HG03139 (cell line): ENCODE data around the gene TMEM50A.
"Not testable (repeated sequence)": the region's sequence is repeated elsewhere in the genome, so short reads cannot be mapped to it uniquely, and the experiment has no call there.

Experiments
- ATAC-seq: cut with Tn5 transposase; IDR thresholded peaks from one replicate; pipeline ENCODE4 v1.9.1; 2021; ENCODE audit not compliant: unreplicated experiment

The TMEM50A gene

DNA sequence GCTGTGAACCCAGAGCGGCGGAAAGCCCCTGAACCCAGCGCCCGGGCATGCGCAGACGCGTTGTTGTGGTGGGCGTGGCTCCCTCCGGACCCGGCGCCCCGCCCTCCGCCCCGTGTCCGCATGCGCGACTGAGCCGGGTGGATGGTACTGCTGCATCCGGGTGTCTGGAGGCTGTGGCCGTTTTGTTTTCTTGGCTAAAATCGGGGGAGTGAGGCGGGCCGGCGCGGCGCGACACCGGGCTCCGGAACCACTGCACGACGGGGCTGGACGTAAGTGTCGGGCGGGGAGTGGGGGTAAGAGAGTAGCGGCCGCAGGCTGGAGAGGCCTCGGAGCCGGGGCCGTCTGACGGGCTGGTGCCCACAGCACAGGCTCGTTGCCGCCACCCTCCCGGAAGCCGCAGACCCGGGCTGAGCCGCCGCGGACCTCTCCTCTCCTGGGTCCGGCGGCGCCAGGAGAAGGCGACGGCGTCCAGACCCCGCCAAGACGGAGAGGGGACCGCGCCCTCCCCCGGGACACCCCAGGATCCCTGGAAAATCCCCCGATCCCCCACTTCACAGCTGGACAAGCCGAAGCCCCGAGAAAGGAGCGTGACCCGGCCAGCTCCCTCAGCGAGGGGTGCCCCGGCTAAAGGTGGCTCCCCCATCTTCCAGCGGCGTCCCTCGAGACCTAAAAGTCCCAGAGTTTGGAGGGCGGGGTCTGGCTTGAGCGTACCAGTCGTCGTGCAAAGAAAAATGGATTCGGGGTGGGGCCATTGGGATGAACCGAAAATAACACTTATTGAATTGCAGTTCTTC lies at the start of gene TMEM50A:
TMEM50A (plus strand) TSS at position 147 of the 794 bp plus-strand sequence. CDS start 2,153 bp downstream, outside the sequence.
- peak; percentile 59 for ATAC-seq

DNA sequence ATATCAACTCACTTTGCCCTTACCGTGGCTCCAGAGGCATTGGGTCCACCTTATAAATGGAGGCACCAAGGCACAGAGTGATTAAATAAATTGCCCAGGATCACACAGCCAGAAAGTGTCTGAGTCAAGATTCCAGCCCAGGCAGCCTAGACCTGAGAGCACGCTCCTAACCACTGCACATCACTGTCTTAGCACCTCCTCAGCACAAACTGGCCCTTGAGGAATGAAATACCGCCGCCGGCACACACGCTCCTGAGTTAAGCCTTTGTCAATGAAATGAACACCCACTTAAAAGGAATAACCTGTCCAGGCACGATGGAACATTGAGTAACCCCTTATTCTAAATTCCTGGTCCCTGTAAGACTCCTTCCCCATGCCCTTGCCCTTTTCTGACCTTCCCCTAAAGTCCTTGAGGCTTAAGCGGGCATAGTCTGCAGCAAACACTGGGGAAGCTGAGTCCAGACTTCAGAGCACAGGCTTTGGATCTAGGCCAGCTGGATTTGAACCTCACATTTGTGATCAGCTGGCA lies 49.5 kb upstream of the TMEM50A start:
- not testable (repeated sequence) for ATAC-seq

DNA sequence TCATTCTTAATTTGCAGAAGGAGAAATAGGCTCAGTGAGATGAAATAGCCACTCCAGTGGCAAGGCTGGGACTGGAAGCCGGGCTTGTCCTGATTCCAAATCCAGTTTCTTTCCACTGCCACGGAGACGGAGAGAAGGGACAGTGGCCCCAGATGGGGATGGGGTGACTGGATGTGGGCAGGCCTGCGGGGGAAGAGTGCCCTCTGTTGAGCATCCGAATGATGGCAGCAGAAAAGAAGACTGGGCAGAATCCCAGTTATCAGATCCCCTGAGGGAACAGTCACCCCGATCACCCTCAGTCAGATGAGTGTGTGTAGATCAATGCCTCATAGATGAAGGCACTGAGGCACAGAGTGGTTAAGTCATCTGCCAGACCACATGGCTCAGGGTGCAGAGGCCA lies 48.1 kb upstream of the TMEM50A start:
- ATAC-seq = not testable (repeated sequence)

DNA sequence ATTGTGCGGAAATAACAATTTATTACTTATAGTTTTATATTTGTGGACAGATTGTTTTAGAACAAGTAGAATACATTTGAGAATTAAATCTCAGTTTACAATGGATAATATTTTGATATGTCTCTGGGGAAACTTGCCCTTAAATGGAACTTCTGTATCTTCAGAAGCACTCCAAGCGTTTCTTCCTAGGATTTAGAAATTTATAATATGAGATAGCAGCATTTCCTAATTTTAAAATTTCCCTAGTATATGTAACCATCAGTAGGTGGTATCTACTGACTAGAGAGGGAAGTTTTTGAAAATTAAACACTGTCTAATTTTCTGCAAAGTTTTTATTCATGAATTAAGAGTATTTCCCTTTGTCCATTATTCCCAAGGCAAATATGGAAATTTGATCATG lies 44.7 kb upstream of the TMEM50A start:
- not testable (repeated sequence) for ATAC-seq

DNA sequence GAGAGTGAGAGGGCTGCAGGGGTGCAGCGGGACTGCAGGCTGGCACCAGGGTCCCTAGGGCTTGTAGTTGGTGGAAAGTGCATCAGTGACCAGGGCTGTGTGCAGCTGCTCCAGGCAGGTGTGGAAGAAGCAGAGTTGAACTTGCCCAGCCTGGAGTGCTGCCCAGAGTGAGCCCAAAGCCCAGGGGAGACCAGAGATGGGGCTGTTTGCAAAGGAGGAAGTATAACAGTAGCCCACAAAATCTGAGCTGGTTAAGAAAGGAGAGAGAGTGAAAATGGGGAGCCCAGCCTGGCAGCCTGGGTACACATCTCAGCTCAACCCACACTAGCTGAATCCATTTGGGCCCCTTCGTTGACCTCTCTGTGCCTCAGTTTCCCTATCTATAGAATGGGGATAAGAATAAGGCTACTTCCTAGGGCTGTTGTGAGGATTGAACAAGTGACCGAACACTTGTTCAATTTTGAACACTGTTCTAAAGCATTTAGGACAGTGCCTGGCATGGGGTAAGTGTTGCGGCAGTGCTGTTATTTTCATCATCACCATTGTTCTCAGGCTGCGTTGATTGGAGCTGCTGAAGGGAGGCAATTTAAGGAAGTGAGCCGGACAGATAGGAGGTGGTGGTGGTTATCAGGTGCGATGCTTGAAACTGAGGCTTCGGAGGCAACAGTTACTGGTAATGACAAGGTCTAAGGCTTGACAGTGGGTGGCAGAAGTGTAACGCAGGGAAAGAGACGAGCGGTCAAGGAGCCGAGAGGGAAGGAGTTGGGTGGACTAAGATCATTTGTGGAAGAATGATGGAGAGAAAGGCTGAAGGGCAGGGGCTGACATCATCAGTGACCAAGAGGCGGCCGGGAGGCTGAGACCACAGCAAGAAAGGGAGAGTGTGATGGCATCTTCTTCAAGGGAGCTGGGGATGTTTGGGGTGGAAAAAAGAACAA lies 43.0 kb upstream of the TMEM50A start:
- ATAC-seq = not testable (repeated sequence)

DNA sequence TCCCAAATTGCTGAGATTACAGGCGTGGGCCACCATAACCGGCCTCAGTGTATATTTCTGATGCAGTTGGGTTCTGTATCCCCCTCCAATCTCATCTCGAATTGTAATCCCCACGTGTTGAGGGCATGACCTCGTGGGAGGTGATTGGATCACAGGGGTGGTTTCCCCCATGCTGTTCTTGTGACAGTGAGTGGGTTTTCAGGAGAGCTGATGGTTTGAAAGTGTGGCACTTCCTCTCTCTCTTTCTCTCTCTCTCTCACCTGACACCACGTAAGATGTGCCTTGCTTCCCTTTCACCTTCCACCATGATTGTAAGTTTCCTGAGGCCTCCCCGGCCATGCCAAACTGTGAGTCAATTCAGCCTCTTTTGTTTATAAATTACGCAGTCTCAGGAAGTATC lies 41.6 kb upstream of the TMEM50A start:
- ATAC-seq = not testable (repeated sequence)

DNA sequence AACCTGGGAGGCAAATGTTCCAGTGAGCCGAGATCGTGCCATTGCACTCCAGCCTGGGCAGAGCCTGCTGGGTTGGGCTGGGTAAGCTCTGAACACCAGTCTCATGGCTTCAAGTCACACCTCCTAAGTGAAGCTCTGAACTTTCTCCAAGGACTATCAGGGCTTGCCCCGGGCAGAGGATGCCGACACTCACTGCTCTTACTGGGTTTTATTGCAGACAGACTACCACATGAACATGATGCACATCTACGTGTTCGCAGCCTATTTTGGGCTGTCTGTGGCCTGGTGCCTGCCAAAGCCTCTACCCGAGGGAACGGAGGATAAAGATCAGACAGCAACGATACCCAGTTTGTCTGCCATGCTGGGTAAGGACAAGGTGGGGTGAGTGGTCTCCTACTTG lies 37.4 kb upstream of the TMEM50A start:
- ATAC-seq = not testable (repeated sequence)

DNA sequence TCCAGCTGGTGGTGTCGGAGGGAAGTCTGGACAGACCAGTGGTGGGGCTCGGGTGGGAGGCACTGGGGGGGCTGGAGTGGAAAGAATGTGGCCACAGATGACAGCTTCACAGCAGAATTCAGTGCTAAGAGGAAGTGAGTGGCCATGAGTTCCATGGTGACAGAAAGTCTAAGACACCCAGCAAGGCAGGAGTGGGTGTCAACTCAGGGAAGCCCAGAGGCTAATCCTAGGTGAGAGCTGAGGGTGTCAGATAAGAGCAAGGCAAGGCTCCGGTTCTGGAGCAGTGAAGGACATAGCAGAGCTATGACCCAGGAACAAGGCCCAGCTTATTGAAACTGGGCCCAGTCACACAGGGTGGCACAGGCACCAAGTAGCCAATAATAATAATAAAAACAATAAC lies 35.8 kb upstream of the TMEM50A start:
- not testable (repeated sequence) for ATAC-seq

DNA sequence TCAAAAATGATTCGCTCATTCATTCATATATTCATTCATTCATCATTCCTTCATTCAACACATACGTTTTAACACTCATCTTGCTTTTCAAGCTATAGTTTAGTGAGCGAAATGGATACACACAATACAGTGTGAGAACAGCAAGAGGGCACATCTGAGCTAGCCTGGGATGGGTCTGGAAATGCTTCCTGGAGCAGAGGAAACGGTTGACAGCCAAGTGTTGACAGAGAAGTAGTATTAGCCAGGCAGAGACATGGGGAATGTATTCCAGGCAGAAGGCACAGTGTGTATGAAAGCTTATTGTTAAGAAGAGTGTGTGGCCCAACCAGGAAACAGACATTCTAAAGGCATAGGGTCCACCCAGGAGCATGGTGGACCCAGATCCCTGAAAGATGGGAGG lies 33.2 kb upstream of the TMEM50A start:
- not testable (repeated sequence) for ATAC-seq

DNA sequence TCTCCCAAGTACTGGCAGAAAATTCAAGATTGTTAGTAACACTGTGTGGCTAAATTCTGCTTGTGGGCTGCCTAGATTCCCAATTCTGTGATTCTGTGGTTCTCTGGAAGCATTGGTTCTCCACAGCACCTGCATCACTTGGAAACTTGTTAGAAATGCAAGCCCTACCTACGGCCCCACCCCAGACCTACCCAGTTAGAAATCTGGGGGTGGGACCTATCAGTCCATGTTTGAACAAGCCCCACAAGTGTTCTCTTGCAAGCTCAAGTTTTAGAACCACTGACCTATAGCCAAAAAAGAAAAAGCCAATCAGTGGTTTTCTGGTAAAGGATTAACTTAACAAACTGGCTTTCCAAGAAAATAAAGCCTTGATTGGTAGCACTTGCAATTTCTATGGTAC lies 30.0 kb upstream of the TMEM50A start:
- ATAC-seq = not testable (repeated sequence)

DNA sequence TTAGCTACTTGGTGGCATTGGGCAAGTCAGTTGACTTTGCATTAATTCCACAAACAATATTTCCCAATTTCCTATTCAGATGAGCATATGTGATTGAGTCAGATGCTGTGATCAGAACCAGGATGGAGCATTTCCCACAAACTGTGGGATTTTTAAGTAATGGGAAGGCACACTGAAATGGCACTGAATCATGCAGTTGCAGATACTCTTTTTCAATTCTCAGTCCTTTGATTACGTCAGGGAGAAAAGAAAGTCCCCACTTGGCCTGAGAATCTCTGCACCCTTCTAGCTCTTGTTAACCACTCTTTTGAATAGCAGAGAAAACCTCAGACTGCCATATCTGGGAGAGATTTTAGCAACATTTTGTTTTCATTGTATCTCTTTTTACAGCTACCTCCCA lies 29.0 kb upstream of the TMEM50A start:
- ATAC-seq = not testable (repeated sequence)

DNA sequence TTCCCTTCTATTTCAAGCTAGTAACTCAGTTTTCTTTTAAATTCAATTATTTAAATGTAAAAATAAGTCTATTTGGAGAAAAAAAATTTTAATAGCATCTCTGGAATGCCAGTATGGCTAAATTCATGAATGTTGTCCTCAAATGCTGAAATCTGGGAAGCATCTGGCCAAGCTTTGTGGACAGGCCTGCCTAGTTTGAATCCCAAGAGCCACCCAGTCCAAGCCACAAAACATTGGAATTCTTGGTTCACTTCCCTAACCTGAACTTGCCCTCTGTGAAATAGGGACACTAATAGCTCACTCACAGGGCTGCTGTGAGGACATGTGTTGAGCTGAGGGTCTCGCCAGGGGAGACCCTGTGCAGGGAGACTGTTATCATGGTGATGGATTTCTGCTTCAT lies 28.6 kb upstream of the TMEM50A start:
- not testable (repeated sequence) for ATAC-seq

DNA sequence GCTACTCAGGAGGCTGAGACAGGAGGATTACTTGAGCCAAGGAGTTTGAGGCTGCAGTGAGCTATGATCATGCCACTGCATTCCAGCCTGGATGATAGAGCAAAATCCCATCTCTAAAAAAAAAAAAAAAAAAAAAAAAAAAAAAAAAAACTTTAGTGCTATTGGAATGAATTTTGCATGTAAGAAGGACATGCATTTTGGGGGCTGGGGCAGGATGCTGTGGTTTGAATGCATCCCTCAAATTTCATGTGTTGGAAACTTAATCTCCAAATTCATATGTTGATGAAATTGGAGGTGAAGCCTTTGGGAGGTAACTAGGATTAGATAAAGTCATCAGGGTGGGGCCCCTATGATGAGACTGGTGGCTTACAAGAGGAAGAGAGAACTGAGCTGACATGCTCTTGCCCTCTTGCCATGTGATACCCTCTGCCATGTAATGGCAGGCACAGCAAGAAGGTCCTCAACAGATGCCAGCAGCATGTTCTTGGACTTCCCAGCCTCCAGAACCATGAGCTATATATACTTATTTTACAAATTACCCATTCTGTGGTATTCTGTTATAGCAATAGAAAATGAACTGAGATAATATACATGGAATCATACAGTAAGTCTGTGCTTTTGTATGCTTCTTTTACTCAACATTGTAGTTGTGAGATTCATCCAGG lies 25.2 kb upstream of the TMEM50A start:
- ATAC-seq = not testable (repeated sequence)

DNA sequence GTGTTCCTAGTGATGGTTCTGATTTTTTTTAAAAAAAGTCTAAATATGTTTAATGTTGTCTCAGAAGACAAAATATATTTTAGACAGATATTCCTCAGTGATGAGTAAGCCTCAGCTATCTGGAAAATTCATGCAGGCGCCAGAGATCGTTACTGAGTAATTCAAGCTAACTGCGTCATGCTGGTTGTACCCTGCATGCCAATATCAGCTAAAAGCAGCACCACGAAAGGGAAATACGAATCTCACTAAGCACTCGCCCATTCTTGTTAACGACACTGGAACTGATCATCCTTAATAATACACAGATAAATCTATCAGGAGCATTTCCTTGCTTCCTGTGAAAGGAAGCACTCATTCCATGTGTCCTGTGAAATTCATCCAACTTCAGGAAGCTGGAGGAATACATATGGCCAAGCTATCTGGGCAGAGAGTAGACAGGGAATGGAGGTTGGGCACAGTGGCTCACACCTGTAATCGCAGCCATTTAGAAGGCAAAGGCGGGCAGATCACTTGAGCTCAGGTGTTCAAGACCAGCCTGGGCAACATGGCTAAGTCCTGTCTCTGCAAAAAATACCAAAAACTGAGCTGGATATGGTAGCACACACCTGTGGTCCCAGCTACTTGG lies 17.7 kb upstream of the TMEM50A start:
- ATAC-seq = not testable (repeated sequence)

DNA sequence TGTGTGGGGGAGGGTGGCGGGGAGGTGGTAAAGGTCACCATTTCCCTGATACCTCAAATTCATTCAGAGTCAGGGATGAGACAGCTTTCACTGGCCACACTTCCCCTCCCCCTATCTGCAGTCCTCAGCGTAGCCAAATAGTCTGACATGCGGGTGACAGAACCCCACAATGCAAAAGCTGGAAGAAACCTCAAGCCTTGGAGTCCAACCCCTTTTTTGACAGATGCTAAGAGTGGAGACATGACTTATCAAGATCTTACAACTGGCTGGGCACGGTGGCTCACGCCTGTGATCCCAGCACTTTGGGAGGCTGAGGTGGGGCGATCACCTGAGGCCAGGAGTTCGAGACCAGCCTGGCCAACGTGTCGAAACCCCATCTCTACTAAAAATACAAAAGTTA lies 16.0 kb upstream of the TMEM50A start:
- not testable (repeated sequence) for ATAC-seq

DNA sequence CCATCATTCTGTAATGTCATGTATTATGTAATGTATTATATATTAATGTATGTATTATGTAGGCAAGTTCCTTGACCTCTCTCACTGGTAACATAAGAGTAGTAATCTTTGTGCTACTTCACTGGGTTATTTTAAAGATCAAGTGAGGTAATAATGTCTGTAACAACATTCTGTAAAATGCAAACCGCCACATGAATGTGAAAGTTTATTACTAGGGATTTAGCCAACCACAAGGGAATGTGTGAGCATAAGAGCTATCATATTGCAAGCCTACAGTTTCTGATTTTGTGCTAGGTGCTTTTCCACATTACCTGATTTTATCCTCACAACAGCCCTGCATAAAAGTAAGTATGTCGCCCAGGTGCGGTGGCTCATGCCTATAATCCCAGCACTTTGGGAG lies 13.7 kb upstream of the TMEM50A start:
- ATAC-seq = not testable (repeated sequence)

DNA sequence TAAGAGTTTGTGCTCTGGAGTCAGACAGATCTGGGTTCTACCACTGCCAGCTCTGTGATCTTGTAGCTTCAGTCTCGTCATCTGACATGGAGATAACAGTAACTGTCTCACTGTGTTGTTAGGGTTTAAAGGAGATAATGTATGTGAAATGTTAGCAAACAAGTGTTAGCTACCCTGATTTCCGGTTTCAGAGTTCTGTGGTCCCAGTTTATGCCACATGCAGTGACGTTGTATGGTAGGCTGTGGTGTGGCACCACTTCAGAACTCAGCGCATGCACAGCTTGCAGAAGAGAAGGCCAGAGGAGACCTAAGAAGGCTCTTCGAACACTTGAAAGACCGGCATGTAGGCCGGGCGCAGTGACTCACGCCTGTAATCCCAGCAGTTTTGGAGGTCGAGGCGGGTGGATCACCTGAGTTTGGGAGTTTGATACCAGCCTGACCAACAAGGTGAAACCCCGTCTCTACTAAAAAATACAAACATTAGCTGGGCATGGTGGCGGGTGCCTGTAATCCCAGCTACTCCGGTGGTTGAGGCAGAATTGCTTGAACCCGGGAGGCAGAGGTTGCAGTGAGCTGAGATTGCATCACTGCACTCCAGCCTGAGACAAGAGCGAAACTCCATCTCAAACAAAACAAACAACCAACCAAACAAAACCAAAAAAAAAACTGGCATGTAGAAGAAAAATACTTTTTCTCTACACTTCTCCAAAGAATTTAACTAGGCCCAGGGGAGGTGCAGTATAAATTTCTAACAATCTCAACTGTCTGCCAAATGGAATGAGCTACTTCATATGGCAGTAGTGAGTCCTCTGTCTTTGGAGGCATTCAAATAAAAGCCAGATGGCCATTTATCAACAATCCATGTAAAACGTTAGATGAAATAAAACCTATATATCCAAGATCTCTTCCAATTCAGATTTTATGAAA lies 10.0 kb upstream of the TMEM50A start:
- ATAC-seq = not testable (repeated sequence)

DNA sequence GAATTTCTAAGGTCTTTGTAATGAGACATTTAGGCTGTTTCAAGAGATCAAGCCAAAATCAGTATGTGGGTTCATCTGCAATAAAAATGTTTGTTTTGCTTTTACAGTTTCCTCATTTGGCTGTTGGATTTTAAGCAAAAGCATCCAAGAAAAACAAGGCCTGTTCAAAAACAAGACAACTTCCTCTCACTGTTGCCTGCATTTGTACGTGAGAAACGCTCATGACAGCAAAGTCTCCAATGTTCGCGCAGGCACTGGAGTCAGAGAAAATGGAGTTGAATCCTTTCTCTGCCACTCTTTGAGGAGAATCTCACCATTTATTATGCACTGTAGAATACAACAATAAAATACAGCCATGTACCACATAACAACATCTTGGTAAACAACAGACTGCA lies 9.3 kb upstream of the TMEM50A start:
- not testable (repeated sequence) for ATAC-seq

DNA sequence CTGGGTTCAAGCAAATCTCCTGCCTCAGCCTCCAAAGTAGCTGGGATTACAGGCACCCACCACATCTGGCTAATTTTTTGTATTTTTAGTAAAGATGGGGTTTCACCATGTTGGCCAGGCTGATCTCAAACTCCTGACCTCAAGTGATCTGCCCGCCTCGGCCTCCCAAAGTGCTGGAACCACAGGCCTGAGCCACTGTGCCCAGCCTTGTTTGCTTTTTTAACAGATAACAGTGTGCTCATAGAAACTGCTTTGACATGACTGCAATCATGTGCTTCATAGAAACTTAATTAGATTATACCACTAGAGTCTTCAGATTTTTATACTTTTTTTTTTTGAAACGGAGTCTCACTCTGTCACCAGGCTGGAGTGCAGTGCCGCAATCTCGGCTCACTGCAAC lies 8.8 kb upstream of the TMEM50A start:
- ATAC-seq = not testable (repeated sequence)
